ENCODE data around the gene SREBF2. TPM values are rescaled to one million over a fixed set of nuclear protein-coding genes. Genes with fewer than 3 reads are reported as not detected.

SREBF2 gene
- total and polyA plus RNA-seq, 2 of the 13 experiments (the other 11 are each of a cell fraction or from before 2014, with no cell fraction given): 53.8 to 72.6 TPM

DNA sequence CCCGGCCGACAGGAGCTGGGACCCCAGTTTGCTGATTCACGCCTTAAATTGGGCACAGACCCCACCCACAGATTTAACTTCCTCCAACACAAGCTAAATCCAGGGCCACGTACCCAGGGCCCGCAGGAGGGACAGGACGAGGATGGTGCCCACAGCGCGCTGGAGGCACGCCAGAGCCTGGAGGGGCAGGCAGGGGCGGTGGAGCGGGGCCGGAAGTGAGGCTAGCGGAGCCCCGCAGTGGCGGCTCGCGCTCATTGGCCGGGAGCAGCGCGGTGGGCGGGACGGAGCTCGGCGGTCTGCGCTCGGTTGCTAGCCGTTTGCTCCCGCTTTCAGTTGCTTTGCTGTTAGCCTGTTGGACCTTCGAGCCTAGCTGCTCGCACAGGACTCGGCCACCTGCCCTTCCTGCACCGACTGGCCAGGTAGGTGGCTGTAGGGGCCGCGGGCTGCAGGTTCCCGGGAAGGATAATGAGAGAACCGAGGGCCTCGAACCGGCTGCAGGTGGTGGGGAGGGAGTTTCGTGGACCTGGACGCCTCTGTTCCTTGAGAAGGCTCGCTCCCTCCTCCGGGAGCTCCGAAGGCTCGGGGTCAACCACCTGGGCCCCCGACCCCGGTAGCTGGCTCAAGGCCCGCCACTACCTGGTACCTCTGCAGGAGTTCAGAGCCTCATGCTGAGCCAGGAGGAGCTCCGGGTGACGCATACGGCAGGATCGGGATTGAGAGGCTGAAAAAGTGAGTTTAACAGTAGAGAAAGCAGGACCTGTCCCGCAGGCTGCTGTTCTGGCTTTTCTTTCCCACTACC is 32.4 kb upstream of the SREBF2 start, which contains the start of gene CCDC134 (continued):
- TF ChIP-seq, protein P1, sequence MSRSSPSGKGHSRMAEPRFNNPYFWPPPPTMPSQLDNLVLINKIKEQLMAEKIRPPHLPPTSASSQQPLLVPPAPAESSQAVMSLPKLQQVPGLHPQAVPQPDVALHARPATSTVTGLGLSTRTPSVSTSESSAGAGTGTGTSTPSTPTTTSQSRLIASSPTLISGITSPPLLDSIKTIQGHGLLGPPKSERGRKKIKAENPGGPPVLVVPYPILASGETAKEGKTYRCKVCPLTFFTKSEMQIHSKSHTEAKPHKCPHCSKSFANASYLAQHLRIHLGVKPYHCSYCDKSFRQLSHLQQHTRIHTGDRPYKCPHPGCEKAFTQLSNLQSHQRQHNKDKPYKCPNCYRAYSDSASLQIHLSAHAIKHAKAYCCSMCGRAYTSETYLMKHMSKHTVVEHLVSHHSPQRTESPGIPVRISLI (CRISPR knock-in tag; IDR thresholded peaks at IDR 0.05; ENCODE audit: borderline replicate concordance): 0 out of 2 replicates have a peak, but pooled peaks have one; percentile 42
- TF ChIP-seq, protein P2, sequence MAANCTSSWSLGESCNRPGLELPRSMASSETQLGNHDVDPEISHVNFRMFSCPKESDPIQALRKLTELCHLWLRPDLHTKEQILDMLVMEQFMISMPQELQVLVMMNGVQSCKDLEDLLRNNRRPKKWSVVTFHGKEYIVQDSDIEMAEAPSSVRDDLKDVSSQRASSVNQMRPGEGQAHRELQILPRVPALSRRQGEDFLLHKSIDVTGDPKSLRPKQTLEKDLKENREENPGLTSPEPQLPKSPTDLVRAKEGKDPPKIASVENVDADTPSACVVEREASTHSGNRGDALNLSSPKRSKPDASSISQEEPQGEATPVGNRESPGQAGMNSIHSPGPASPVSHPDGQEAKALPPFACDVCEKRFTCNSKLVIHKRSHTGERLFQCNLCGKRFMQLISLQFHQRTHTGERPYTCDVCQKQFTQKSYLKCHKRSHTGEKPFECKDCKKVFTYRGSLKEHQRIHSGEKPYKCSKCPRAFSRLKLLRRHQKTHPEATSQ (CRISPR knock-in tag; IDR thresholded peaks at IDR 0.05; ENCODE audit: borderline replicate concordance): peak; percentile 11; the same call in 1 of the 2 replicates
- TF ChIP-seq ZNF816 (CRISPR knock-in tag; IDR thresholded peaks at IDR 0.05; ENCODE audit: borderline replicate concordance) (peak; percentile 70; the same call in 1 of the 2 replicates), PAF1 (CRISPR knock-in tag; IDR thresholded peaks at IDR 0.05) (no peak), ZBTB7B (CRISPR knock-in tag; IDR thresholded peaks at IDR 0.05) (no peak), ZNF12 (CRISPR knock-in tag; IDR thresholded peaks at IDR 0.05) (no peak), ZNF333 (CRISPR knock-in tag; IDR thresholded peaks at IDR 0.05; ENCODE audit: borderline replicate concordance) (0 out of 2 replicates have a peak, but pooled peaks have one; percentile 70), ZNF337 (CRISPR knock-in tag; IDR thresholded peaks at IDR 0.05; ENCODE audit: borderline replicate concordance, low read depth) (no peak), PPARG (CRISPR knock-in tag; conservative IDR thresholded peaks at IDR 0.05) (peak; percentile 13; the same call in 1 of the 2 replicates), ZNF556 (CRISPR knock-in tag; IDR thresholded peaks at IDR 0.05; ENCODE audit: borderline replicate concordance) (peak; percentile 69), SOX5 (CRISPR knock-in tag; IDR thresholded peaks at IDR 0.05; ENCODE audit: borderline replicate concordance) (no peak), NFYC (CRISPR knock-in tag; IDR thresholded peaks at IDR 0.05) (peak; percentile 88)
- TF ChIP-seq, protein P3, sequence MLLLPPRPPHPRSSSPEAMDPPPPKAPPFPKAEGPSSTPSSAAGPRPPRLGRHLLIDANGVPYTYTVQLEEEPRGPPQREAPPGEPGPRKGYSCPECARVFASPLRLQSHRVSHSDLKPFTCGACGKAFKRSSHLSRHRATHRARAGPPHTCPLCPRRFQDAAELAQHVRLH (CRISPR knock-in tag; IDR thresholded peaks at IDR 0.05; ENCODE audit: borderline replicate concordance, low read depth): 0 out of 2 replicates have a peak, but pooled peaks have one; percentile 76
- TF ChIP-seq, protein P4, sequence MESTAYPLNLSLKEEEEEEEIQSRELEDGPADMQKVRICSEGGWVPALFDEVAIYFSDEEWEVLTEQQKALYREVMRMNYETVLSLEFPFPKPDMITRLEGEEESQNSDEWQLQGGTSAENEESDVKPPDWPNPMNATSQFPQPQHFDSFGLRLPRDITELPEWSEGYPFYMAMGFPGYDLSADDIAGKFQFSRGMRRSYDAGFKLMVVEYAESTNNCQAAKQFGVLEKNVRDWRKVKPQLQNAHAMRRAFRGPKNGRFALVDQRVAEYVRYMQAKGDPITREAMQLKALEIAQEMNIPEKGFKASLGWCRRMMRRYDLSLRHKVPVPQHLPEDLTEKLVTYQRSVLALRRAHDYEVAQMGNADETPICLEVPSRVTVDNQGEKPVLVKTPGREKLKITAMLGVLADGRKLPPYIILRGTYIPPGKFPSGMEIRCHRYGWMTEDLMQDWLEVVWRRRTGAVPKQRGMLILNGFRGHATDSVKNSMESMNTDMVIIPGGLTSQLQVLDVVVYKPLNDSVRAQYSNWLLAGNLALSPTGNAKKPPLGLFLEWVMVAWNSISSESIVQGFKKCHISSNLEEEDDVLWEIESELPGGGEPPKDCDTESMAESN (CRISPR knock-in tag; conservative IDR thresholded peaks at IDR 0.05): no peak
- TF ChIP-seq, protein P5, sequence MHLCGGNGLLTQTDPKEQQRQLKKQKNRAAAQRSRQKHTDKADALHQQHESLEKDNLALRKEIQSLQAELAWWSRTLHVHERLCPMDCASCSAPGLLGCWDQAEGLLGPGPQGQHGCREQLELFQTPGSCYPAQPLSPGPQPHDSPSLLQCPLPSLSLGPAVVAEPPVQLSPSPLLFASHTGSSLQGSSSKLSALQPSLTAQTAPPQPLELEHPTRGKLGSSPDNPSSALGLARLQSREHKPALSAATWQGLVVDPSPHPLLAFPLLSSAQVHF (CRISPR knock-in tag; IDR thresholded peaks at IDR 0.05): no peak
- TF ChIP-seq, protein P6, sequence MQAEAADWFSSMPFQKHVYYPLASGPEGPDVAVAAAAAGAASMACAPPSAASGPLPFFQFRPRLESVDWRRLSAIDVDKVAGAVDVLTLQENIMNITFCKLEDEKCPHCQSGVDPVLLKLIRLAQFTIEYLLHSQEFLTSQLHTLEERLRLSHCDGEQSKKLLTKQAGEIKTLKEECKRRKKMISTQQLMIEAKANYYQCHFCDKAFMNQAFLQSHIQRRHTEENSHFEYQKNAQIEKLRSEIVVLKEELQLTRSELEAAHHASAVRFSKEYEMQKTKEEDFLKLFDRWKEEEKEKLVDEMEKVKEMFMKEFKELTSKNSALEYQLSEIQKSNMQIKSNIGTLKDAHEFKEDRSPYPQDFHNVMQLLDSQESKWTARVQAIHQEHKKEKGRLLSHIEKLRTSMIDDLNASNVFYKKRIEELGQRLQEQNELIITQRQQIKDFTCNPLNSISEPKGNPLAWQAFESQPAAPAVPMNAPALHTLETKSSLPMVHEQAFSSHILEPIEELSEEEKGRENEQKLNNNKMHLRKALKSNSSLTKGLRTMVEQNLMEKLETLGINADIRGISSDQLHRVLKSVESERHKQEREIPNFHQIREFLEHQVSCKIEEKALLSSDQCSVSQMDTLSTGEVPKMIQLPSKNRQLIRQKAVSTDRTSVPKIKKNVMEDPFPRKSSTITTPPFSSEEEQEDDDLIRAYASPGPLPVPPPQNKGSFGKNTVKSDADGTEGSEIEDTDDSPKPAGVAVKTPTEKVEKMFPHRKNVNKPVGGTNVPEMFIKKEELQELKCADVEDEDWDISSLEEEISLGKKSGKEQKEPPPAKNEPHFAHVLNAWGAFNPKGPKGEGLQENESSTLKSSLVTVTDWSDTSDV (CRISPR knock-in tag; IDR thresholded peaks at IDR 0.05): peak; percentile 62
- TF ChIP-seq, protein P7, sequence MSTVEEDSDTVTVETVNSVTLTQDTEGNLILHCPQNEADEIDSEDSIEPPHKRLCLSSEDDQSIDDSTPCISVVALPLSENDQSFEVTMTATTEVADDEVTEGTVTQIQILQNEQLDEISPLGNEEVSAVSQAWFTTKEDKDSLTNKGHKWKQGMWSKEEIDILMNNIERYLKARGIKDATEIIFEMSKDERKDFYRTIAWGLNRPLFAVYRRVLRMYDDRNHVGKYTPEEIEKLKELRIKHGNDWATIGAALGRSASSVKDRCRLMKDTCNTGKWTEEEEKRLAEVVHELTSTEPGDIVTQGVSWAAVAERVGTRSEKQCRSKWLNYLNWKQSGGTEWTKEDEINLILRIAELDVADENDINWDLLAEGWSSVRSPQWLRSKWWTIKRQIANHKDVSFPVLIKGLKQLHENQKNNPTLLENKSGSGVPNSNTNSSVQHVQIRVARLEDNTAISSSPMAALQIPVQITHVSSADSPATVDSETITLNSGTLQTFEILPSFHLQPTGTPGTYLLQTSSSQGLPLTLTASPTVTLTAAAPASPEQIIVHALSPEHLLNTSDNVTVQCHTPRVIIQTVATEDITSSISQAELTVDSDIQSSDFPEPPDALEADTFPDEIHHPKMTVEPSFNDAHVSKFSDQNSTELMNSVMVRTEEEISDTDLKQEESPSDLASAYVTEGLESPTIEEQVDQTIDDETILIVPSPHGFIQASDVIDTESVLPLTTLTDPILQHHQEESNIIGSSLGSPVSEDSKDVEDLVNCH (CRISPR knock-in tag; IDR thresholded peaks at IDR 0.05): peak; percentile 83; the same call in 1 of the 2 replicates

Data from HepG2 (cell line).